Activated CD8-positive, alpha-beta T cell treated with anti-CD3 and anti-CD28 coated beads for 36 hours (primary cell): ENCODE measurements around the gene CSRNP2. TPM values are rescaled to one million over a fixed set of nuclear protein-coding genes. Genes with fewer than 3 reads are reported as not detected.

Source experiments
- ATAC-seq: fragments of 200-7000 bp; cut with Tn5 transposase; one replicate; pipeline ENCODE4 v1.10.0; 2021; ENCODE audit warnings: mild to moderate bottlenecking, moderate library complexity
- CTCF ChIA-PET: fragments of 350-600 bp; sonication (Branson Sonifier 250); formaldehyde crosslinking; loops from one replicate; lab custom pipeline; 2021; ENCODE audit warnings: antibody characterized with exemption; lab: Charles Lee
- POLR2A ChIA-PET: fragments of 350-600 bp; sonication (Branson Sonifier 250); formaldehyde crosslinking; loops from one replicate; lab custom pipeline; 2021; ENCODE audit warnings: antibody characterized with exemption; lab: Charles Lee
- DNase-seq: peaks from one replicate; pipeline ENCODE4 v3.0.0-alpha.2; 2020
- H3K27ac Mint-ChIP-seq: one replicate; pipeline ENCODE4 v1.8.0; 2021; ENCODE audit warnings: mild to moderate bottlenecking, mixed read lengths
- H3K27me3 Mint-ChIP-seq: one replicate; pipeline ENCODE4 v1.8.0; 2021; ENCODE audit warnings: mixed read lengths
- H3K36me3 Mint-ChIP-seq: one replicate; pipeline ENCODE4 v1.8.0; 2021; ENCODE audit warnings: low read depth, mixed read lengths
- H3K4me1 Mint-ChIP-seq: one replicate; pipeline ENCODE4 v1.8.0; 2021; ENCODE audit warnings: low read depth, mixed read lengths
- H3K4me3 Mint-ChIP-seq: one replicate; pipeline ENCODE4 v1.8.0; 2021; ENCODE audit warnings: mild to moderate bottlenecking, moderate library complexity, mixed read lengths
- H3K9me3 Mint-ChIP-seq: one replicate; pipeline ENCODE4 v1.8.0; 2021; ENCODE audit warnings: mixed read lengths
- intact Hi-C: fragments of 100-400 bp; cut with micrococcal nuclease; formaldehyde crosslinking; loops from one replicate; pipeline ENCODE4 v1.10.0; 2022
- total RNA-seq, 2 experiments: library from RNA; stranded (reverse); gene quantifications; one replicate each; pipeline ENCODE4 v1.2.3, GENCODE V29; 2021
- TF ChIP-seq, protein P1 (sequence below): fragments of 200-600 bp; IDR thresholded peaks from one replicate; pipeline ENCODE4 v1.8.0; 2022; ENCODE audit warnings: antibody characterized with exemption, mild to moderate bottlenecking

The CSRNP2 gene
- total RNA-seq, 2 experiments from 2014 or later: 9.2 to 9.6 TPM

- TF ChIP-seq, protein P1, sequence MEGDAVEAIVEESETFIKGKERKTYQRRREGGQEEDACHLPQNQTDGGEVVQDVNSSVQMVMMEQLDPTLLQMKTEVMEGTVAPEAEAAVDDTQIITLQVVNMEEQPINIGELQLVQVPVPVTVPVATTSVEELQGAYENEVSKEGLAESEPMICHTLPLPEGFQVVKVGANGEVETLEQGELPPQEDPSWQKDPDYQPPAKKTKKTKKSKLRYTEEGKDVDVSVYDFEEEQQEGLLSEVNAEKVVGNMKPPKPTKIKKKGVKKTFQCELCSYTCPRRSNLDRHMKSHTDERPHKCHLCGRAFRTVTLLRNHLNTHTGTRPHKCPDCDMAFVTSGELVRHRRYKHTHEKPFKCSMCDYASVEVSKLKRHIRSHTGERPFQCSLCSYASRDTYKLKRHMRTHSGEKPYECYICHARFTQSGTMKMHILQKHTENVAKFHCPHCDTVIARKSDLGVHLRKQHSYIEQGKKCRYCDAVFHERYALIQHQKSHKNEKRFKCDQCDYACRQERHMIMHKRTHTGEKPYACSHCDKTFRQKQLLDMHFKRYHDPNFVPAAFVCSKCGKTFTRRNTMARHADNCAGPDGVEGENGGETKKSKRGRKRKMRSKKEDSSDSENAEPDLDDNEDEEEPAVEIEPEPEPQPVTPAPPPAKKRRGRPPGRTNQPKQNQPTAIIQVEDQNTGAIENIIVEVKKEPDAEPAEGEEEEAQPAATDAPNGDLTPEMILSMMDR: no peak
- CTCF ChIA-PET: interaction anchor here (0.5 to 5.7 kb wide), 17 partner anchors 9 to 1281 kb away, joined by 3 to 38 read pairs (median 4); partner anchors contain the start of gene ATF1
- intact Hi-C loops: loop anchor here (1.0 kb wide), 1 partner anchor 203 kb away; no protein-coding TSS in a partner anchor
- Mint-ChIP-seq H3K36me3 (peaks cover 6% of the 10 kb centered on the region), H3K4me3 (peak overlapping the region; percentile 95), H3K27me3 (no peaks in the 10 kb centered on the region), H3K9me3 (no peaks in the 10 kb centered on the region), H3K4me1 (peaks cover 30% of the 10 kb centered on the region), H3K27ac (no peak overlapping the region)
- ATAC-seq: no peak
- DNase-seq: peak; percentile 45
- POLR2A ChIA-PET: interaction anchor here (0.7 to 1.2 kb wide), 2 partner anchors 15 to 263 kb away, joined by 3 to 4 read pairs; no protein-coding TSS in a partner anchor
These were observed 55.1 kb downstream of the CSRNP2 start for GRCh38 chr12:51028126-51028812.

- H3K36me3 Mint-ChIP-seq: peaks cover 6% of the 10 kb centered on the region
- H3K4me1 Mint-ChIP-seq: peaks cover 36% of the 10 kb centered on the region
- POLR2A ChIA-PET: interaction anchor here (0.5 to 1.2 kb wide), 8 partner anchors 165 to 314 kb away, joined by 3 read pairs; partner anchors contain the start of genes ATF1 and SMAGP
- peak overlapping the region; percentile 73 for H3K27ac Mint-ChIP-seq
- no peak for ATAC-seq
- CTCF ChIA-PET: interaction anchor here (0.6 to 5.7 kb wide), 14 partner anchors 8 to 263 kb away, joined by 3 to 38 read pairs (median 4); partner anchors contain the start of gene ATF1
- DNase-seq: no peak
- no peaks in the 10 kb centered on the region for H3K27me3 Mint-ChIP-seq
- intact Hi-C loops: no loop called here
- H3K9me3 Mint-ChIP-seq: no peaks in the 10 kb centered on the region
- H3K4me3 Mint-ChIP-seq: peak overlapping the region; percentile 95
- TF ChIP-seq, protein P1: no peak
These were observed 56.0 kb downstream of the CSRNP2 start for GRCh38 chr12:51027342-51027835.

DNA sequence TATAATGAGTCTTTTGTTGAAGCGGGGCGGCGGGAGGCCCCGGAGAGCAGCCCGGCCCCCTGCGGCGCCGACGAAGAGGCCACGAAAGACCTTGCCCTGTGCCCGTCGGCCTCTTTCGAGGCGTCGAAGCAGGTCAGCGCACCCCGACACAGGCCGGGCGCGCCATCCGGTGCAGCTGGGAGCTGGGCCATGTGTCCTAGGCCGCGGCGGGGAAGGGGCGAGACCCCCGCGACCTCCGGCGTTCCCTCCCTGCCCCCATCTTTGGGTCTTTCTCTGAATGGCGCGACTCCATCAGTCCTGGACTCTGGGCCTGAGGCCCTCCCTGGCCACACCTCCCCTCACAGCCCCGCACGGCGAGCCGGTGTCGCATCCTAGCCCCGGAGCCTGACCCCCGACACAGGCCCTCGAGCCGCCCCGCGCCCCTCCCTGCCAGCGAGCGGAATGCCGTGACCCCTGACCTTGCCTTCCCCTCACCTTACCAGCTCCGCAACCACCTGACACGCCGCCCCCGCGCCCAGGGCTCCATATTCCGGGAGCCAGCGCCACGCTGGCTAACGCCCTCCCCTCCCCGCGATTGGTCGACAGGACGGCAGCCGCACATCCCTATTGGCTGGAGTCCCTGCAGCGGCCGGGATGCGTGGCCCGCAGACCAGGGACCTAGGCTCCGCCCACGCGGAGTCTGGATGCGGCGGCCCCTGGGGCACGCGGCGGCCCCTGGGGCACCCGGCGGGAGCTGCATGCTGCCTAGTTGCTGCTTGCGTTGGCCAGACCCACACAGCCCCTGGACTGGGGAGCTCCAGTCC lies 57.4 kb downstream of the CSRNP2 start, which contains the start of gene SLC11A2:
SLC11A2 (minus strand) TSS at position 549 of the 803 bp plus-strand sequence. CDS start 15,656 bp downstream, outside the sequence.
- H3K4me1 Mint-ChIP-seq: peaks cover 48% of the 10 kb centered on the region
- no peaks in the 10 kb centered on the region for H3K9me3 Mint-ChIP-seq
- DNase-seq (peak; percentile 96), ATAC-seq (peak; percentile 91)
- peaks cover 8% of the 10 kb centered on the region for H3K36me3 Mint-ChIP-seq
- TF ChIP-seq, protein P1: no peak
- peak within 1 kb of the TSS; percentile 95 for H3K4me3 Mint-ChIP-seq
- intact Hi-C loops: no loop called here
- ChIA-PET CTCF (interaction anchor here (0.7 to 5.7 kb wide), 13 partner anchors 10 to 999 kb away, joined by 3 to 38 read pairs (median 4); partner anchors contain the start of gene ATF1), POLR2A (interaction anchor here (0.6 to 2.3 kb wide), 23 partner anchors 10 to 517 kb away, joined by 3 to 14 read pairs (median 3); partner anchors contain the start of genes ATF1, CSRNP2, LETMD1 and POU6F1)
- H3K27ac Mint-ChIP-seq: peak within 1 kb of the TSS; percentile 95
- no peaks in the 10 kb centered on the region for H3K27me3 Mint-ChIP-seq

GRCh38 chr12:51025338-51025835 lies 58.0 kb downstream of the CSRNP2 start:
- peaks cover 54% of the 10 kb centered on the region for H3K4me1 Mint-ChIP-seq
- no peak for DNase-seq

More at GRCh38 chr12:51025338-51025835, 58.0 kb downstream of the CSRNP2 start:
- ATAC-seq: no peak
- ChIA-PET POLR2A (interaction anchor here (0.6 to 2.3 kb wide), 13 partner anchors 10 to 516 kb away, joined by 3 to 14 read pairs (median 6); partner anchors contain the start of genes ATF1, CSRNP2, LETMD1 and POU6F1), CTCF (interaction anchor here (1.0 to 5.7 kb wide), 7 partner anchors 14 to 1000 kb away, joined by 3 to 38 read pairs (median 5); partner anchors contain the start of gene ATF1)
- TF ChIP-seq, protein P1: no peak
- Mint-ChIP-seq H3K9me3 (no peaks in the 10 kb centered on the region), H3K4me3 (peak overlapping the region; percentile 95), H3K36me3 (peaks cover 8% of the 10 kb centered on the region), H3K27ac (peak overlapping the region; percentile 95), H3K27me3 (no peaks in the 10 kb centered on the region)
- intact Hi-C loops: no loop called here
